Kidney epithelial cell (primary cell): ENCODE data around the gene EHF. TPM values are rescaled to one million over a fixed set of nuclear protein-coding genes. Genes with fewer than 3 reads are reported as not detected.

Experiments
- DNase-seq: peaks from one replicate; pipeline ENCODE4 v3.0.0-alpha.2; 2010; ENCODE audit warnings: low read depth
- H3K27me3 ChIP-seq: 2 replicates; pipeline ENCODE4 v1.6.0; 2011; ENCODE audit warnings: low read length; ENCODE audit not compliant: control insufficient read depth, insufficient read depth
- H3K36me3 ChIP-seq: 2 replicates; pipeline ENCODE4 v1.5.1; 2011; ENCODE audit warnings: low read length; ENCODE audit not compliant: control insufficient read depth, insufficient read depth
- H3K4me3 ChIP-seq: 2 replicates; pipeline ENCODE4 v1.5.1; 2011; ENCODE audit warnings: low read depth, mild to moderate bottlenecking, control low read depth, low read length
- CTCF ChIP-seq: IDR thresholded peaks from 2 replicates; pipeline ENCODE4 v1.5.1; 2011; ENCODE audit warnings: mild to moderate bottlenecking, moderate library complexity, low read length, control low read depth, inconsistent platforms; ENCODE audit not compliant: insufficient read depth, poor library complexity, severe bottlenecking
- total RNA-seq: library from RNA; depleted of rRNA; stranded (reverse); fragments of >200 nt; gene quantifications from 2 replicates; pipeline ENCODE4 v1.2.3, GENCODE V29; 2015

Gene EHF
- total RNA-seq, 1 donor from 2014 or later, result 45.8 TPM

- no peaks in the 10 kb centered on the region for H3K27me3 ChIP-seq
- H3K4me3 ChIP-seq, result no peak overlapping the region
- no peak for TF ChIP-seq CTCF
- no peak for DNase-seq
- no peaks in the 10 kb centered on the region for H3K36me3 ChIP-seq
These were observed 76.0 kb downstream of the EHF start for GRCh38 chr11:34696862-34697261.

- H3K27me3 ChIP-seq, result no peaks in the 10 kb centered on the region
- TF ChIP-seq CTCF, result no peak
- no peak overlapping the region for H3K4me3 ChIP-seq
- no peaks in the 10 kb centered on the region for H3K36me3 ChIP-seq
- DNase-seq, result no peak
These were observed 86.0 kb downstream of the EHF start for GRCh38 chr11:34706709-34707461.

- Histone ChIP-seq H3K4me3 (no peak overlapping the region), H3K36me3 (no peaks in the 10 kb centered on the region), H3K27me3 (no peaks in the 10 kb centered on the region)
- no peak for TF ChIP-seq CTCF
- no peak for DNase-seq
These were observed 86.6 kb downstream of the EHF start for GRCh38 chr11:34707462-34707840.

Other genes with a start within 250 kb of the EHF start
- 16.4 and 23.7 TPM in 2 replicates for gene CAT, start 182.2 kb upstream of the EHF start, total RNA-seq
- not detected in 2 replicates for gene ELF5, start 107.3 kb upstream of the EHF start, total RNA-seq